ENCODE measurements around the gene EIF4E1B.

The EIF4E1B gene

DNA sequence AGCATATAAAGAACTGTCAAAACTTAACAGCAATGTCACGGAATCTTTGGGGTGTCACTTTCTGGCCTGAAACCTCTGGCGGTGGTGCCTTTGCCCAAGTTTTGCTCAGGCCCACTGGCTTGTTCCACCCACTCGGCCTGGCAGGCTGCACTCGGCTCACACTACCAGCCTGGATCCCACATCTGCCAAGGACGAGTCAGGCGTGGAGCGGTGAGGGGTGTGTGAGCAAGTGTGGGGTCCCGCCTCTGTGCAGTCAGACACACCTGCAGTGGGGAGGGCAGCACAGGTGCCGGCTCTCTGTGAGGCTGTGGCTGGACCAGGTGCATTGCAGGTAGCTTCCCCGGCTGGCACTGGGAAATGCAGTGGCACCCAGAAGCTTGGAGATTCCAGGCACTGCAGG lies 56.8 kb downstream of the EIF4E1B start:
- Histone ChIP-seq H3K9me3 (ENCODE audit: low read length) (no peaks in the 10 kb centered on the region), H3K4me1 (ENCODE audit: insufficient read depth, low read length) (no peaks in the 10 kb centered on the region), H3K4me3 (ENCODE audit: low read depth in 1 of 2, low read length in 2 of 2) (no peak overlapping the region), H3K9ac (ENCODE audit: low read length) (no peak overlapping the region), H3K27ac (ENCODE audit: low read depth, low read length) (no peak overlapping the region), H3K27me3 (ENCODE audit: control insufficient read depth in 1 of 2, insufficient read depth in 2 of 2, low read length in 2 of 2) (peaks cover under 1 to 4% of the 10 kb centered on the region in 2 donors), H3K36me3 (ENCODE audit: insufficient read depth, low read length) (no peaks in the 10 kb centered on the region)

DNA sequence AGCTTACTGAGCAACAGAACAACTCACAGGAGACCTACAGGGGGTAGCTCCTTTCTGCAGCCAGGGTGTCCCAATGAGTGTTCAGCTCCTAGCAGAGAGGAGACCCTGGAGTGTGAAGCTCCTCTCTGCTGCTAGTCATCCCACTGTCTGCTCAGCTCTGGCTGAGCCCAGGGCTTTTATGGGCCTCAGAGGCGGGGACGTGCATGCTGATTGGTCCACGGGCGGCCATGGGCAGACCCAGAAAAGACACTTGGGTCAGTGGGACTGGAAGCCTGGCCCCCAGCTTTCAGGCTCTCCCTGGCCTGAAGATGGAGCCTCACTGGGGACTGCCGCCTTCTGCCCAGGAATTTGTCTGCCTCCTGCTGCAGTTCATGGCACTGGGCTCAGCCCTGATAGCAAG lies 57.4 kb downstream of the EIF4E1B start:
- Histone ChIP-seq H3K9ac (ENCODE audit: low read length) (no peak overlapping the region), H3K27me3 (ENCODE audit: control insufficient read depth in 1 of 2, insufficient read depth in 2 of 2, low read length in 2 of 2) (peaks cover 0 to 8% of the 10 kb centered on the region in 2 donors), H3K36me3 (ENCODE audit: insufficient read depth, low read length) (no peaks in the 10 kb centered on the region), H3K27ac (ENCODE audit: low read depth, low read length) (no peak overlapping the region), H3K4me1 (ENCODE audit: insufficient read depth, low read length) (no peaks in the 10 kb centered on the region), H3K4me3 (ENCODE audit: low read depth in 1 of 2, low read length in 2 of 2) (no peak overlapping the region), H3K9me3 (ENCODE audit: low read length) (no peaks in the 10 kb centered on the region)

- no peak overlapping the region for H3K27ac ChIP-seq (ENCODE audit: low read depth, low read length)
- peaks cover 0 to 29% of the 10 kb centered on the region in 2 donors for H3K27me3 ChIP-seq (ENCODE audit: control insufficient read depth in 1 of 2, insufficient read depth in 2 of 2, low read length in 2 of 2)
- no peaks in the 10 kb centered on the region for H3K4me1 ChIP-seq (ENCODE audit: insufficient read depth, low read length)
Observed at GRCh38 chr5:176690911-176691310, 60.4 kb downstream of the EIF4E1B start.

DNA sequence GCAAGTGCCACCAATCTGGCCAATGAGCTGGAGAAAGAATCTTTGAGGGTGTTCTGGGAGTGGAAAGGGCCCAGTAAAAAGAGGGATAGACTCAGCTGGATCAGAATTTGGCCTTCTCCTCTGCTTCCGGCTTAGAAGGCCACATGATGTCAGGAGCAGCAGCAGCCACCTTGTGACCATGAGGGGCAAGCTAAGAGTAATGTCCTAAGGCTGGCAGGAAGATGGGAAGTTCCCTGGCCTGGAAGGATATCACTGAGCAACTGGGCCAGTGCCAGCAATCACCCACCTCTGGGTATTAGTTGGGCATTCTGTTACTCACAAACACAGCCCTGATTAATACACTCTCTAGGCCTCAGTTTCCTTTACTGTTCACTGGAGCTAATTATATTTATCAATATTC lies 61.0 kb downstream of the EIF4E1B start:
- Histone ChIP-seq H3K36me3 (ENCODE audit: insufficient read depth, low read length) (no peaks in the 10 kb centered on the region), H3K27me3 (ENCODE audit: control insufficient read depth in 1 of 2, insufficient read depth in 2 of 2, low read length in 2 of 2) (peaks cover 0 to 29% of the 10 kb centered on the region in 2 donors), H3K9ac (ENCODE audit: low read length) (no peak overlapping the region), H3K27ac (ENCODE audit: low read depth, low read length) (no peak overlapping the region), H3K4me3 (ENCODE audit: low read depth in 1 of 2, low read length in 2 of 2) (no peak overlapping the region), H3K4me1 (ENCODE audit: insufficient read depth, low read length) (no peaks in the 10 kb centered on the region), H3K9me3 (ENCODE audit: low read length) (no peaks in the 10 kb centered on the region)

More at GRCh38 chr5:176690911-176691310, 60.4 kb downstream of the EIF4E1B start:
- Histone ChIP-seq H3K36me3 (ENCODE audit: insufficient read depth, low read length) (no peaks in the 10 kb centered on the region), H3K9me3 (ENCODE audit: low read length) (no peaks in the 10 kb centered on the region), H3K4me3 (ENCODE audit: low read depth in 1 of 2, low read length in 2 of 2) (no peak overlapping the region), H3K9ac (ENCODE audit: low read length) (no peak overlapping the region)

- Histone ChIP-seq H3K9me3 (ENCODE audit: low read length) (no peaks in the 10 kb centered on the region), H3K4me3 (ENCODE audit: low read depth in 1 of 2, low read length in 2 of 2) (no peak overlapping the region), H3K9ac (ENCODE audit: low read length) (no peak overlapping the region), H3K36me3 (ENCODE audit: insufficient read depth, low read length) (no peaks in the 10 kb centered on the region), H3K27ac (ENCODE audit: low read depth, low read length) (no peak overlapping the region), H3K27me3 (ENCODE audit: control insufficient read depth in 1 of 2, insufficient read depth in 2 of 2, low read length in 2 of 2) (peaks cover 0 to 37% of the 10 kb centered on the region in 2 donors), H3K4me1 (ENCODE audit: insufficient read depth, low read length) (no peaks in the 10 kb centered on the region)
Observed at GRCh38 chr5:176692326-176692725, 61.9 kb downstream of the EIF4E1B start.

DNA sequence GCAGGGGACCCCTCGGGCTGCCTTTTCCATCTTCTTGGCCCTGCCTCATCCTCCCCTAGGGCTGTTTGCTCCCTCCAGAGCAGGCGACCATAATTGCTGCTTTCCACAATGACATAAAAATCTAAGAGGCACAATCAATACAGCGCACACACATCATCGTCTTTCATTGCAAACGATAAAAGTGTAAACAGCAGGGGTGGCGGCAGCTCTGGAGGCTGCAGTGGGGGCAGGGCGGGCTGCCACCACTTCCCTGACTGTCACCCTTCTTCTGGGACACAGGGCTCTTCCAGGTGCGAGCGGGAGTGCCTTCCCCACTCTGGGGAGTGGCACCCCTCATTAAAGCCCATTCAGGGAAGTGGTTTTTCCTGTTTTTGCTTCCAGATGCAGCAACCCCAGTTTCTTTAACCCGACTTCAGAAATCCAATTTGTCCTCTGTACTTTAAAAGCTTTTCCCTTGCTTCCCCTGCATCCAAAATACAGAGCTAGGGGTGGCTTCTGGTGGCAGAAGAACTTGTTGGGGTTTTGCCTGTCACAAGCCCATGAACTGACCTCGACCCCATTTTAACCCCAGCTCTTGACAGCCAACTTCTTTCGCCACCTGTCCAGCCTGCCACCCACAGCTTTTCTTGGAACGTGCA lies 62.5 kb downstream of the EIF4E1B start:
- Histone ChIP-seq H3K36me3 (ENCODE audit: insufficient read depth, low read length) (no peaks in the 10 kb centered on the region), H3K9ac (ENCODE audit: low read length) (no peak overlapping the region), H3K4me3 (ENCODE audit: low read depth in 1 of 2, low read length in 2 of 2) (no peak overlapping the region), H3K4me1 (ENCODE audit: insufficient read depth, low read length) (no peaks in the 10 kb centered on the region), H3K27me3 (ENCODE audit: control insufficient read depth in 1 of 2, insufficient read depth in 2 of 2, low read length in 2 of 2) (peaks cover 0 to 42% of the 10 kb centered on the region in 2 donors), H3K9me3 (ENCODE audit: low read length) (no peaks in the 10 kb centered on the region), H3K27ac (ENCODE audit: low read depth, low read length) (no peak overlapping the region)

DNA sequence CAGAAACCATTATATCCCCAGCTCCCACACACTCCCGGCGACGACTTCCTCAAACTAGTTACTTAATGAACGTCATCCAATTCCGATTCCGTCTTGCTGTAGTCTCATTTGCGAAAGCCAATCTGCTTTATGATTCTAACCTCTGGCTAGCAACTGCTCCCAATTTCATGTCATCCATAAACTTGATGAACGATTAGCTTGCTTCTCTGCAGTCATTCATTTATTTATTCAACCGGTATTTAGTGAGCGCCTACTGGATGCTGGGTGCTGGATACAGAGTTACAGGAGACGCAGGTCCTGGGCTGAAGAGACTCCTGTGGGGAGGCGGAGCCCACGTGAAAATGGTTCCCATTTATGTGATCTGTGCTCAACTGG lies 63.0 kb downstream of the EIF4E1B start:
- H3K27ac ChIP-seq (ENCODE audit: low read depth, low read length) = no peak overlapping the region
- peaks cover 0 to 46% of the 10 kb centered on the region in 2 donors for H3K27me3 ChIP-seq (ENCODE audit: control insufficient read depth in 1 of 2, insufficient read depth in 2 of 2, low read length in 2 of 2)
- no peak overlapping the region for H3K9ac ChIP-seq (ENCODE audit: low read length)

DNA sequence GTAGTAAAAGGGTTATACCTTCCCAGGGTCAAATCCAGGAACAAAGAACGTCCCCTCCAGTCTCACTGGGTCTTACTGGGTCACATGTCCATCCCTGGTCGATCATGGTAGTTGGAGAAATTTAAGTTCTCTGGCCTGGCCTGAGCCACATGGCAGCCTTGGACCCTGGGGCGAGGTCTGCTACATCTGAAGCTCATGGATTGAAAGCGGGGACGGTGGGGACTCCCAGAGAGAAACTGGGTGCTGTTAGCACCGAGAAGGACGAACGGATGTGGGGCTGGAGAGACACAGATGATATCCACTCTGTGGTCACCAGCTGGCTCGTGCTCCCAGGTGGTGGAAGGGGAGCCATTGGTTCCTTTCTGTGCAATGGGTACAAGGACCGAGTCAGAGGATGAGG lies 63.7 kb downstream of the EIF4E1B start:
- no peaks in the 10 kb centered on the region for H3K4me1 ChIP-seq (ENCODE audit: insufficient read depth, low read length)
- no peaks in the 10 kb centered on the region for H3K36me3 ChIP-seq (ENCODE audit: insufficient read depth, low read length)
- H3K9ac ChIP-seq (ENCODE audit: low read length) = no peak overlapping the region
- peaks cover 0 to 46% of the 10 kb centered on the region in 2 donors for H3K27me3 ChIP-seq (ENCODE audit: control insufficient read depth in 1 of 2, insufficient read depth in 2 of 2, low read length in 2 of 2)
- no peaks in the 10 kb centered on the region for H3K9me3 ChIP-seq (ENCODE audit: low read length)
- no peak overlapping the region for H3K27ac ChIP-seq (ENCODE audit: low read depth, low read length)
- no peak overlapping the region for H3K4me3 ChIP-seq (ENCODE audit: low read depth in 1 of 2, low read length in 2 of 2)

More for the DNA sequence above, 63.0 kb downstream of the EIF4E1B start:
- H3K4me1 ChIP-seq (ENCODE audit: insufficient read depth, low read length) = no peaks in the 10 kb centered on the region
- no peaks in the 10 kb centered on the region for H3K36me3 ChIP-seq (ENCODE audit: insufficient read depth, low read length)
- no peaks in the 10 kb centered on the region for H3K9me3 ChIP-seq (ENCODE audit: low read length)
- H3K4me3 ChIP-seq (ENCODE audit: low read depth in 1 of 2, low read length in 2 of 2) = no peak overlapping the region

DNA sequence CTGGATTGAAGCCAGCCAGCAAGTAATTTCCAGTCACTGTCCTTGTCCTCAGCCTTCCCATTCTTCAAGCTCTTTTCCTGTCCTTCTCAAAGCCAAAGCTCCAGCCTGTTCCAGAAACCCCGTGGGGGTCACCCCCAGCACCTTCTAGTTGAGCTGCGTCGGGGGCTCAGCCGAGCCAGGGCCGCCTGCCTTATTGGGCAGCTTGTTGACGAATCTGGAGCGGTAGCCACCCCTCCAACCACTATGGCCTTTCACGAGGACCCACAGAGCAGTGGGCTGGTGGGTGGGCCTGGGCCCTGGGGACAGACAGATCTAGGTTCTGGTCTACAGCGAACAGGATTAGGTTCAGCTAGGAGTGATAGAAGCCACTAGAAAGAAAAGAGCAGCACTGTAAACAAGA lies 64.2 kb downstream of the EIF4E1B start:
- Histone ChIP-seq H3K4me3 (ENCODE audit: low read depth in 1 of 2, low read length in 2 of 2) (no peak overlapping the region), H3K36me3 (ENCODE audit: insufficient read depth, low read length) (no peaks in the 10 kb centered on the region), H3K27me3 (ENCODE audit: control insufficient read depth in 1 of 2, insufficient read depth in 2 of 2, low read length in 2 of 2) (peaks cover 0 to 46% of the 10 kb centered on the region in 2 donors), H3K9me3 (ENCODE audit: low read length) (no peaks in the 10 kb centered on the region), H3K9ac (ENCODE audit: low read length) (no peak overlapping the region), H3K27ac (ENCODE audit: low read depth, low read length) (no peak overlapping the region), H3K4me1 (ENCODE audit: insufficient read depth, low read length) (no peaks in the 10 kb centered on the region)

DNA sequence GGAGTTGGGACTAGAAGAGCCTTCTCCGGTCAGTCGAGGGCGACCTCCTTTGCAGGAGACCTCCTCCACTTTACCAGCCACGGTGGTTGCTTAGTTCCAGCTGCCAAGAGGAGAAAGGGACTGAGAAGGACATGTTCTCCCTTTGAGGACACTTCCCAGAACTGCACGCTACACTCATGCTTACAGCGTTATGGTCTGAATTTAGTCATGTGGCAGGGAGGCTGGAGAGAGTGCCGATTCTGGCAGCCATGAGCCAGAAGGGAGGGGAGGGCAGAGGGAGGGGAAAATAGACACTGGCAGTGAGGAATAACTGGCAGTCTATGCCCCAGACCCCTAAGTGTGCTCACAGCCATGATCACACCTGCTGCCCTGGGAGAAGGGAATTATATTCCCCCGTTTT lies 64.6 kb downstream of the EIF4E1B start:
- Histone ChIP-seq H3K36me3 (ENCODE audit: insufficient read depth, low read length) (no peaks in the 10 kb centered on the region), H3K9ac (ENCODE audit: low read length) (no peak overlapping the region), H3K4me1 (ENCODE audit: insufficient read depth, low read length) (no peaks in the 10 kb centered on the region), H3K27ac (ENCODE audit: low read depth, low read length) (no peak overlapping the region), H3K27me3 (ENCODE audit: control insufficient read depth in 1 of 2, insufficient read depth in 2 of 2, low read length in 2 of 2) (peaks cover 0 to 46% of the 10 kb centered on the region in 2 donors), H3K4me3 (ENCODE audit: low read depth in 1 of 2, low read length in 2 of 2) (no peak overlapping the region), H3K9me3 (ENCODE audit: low read length) (no peaks in the 10 kb centered on the region)
